SW480 (cell line): ENCODE results near the gene FBLN2.

Experiments
- DNase-seq: peaks from one replicate; pipeline ENCODE4 v3.0.0-alpha.2; 2016; ENCODE audit warnings: low spot score

Gene FBLN2

GRCh38 chr3:13624021-13624420, 75.1 kb downstream of the FBLN2 start:
- DNase-seq: no peak

DNA sequence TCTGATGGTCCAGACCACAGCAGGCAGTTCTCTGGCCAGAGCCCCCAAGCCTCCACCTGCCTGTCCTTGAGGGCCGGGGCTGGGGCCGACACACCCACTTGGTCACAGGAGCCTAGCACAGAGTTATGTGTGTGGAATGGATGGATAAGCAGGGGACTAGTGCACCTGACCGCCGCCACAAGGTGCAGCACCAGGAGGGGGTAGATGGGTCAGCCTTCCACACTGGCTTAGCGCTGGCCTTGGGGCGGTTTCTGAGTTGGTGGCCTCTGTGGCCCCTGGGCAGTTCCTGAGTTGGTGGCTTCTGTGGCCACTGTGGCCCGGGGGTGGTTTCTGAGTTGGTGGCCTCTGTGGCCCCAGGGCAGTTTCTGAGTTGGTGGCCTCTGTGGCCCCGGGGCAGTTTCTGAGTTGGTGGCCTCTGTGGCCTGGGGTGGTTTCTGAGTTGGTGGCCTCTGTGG, 75.8 kb downstream of the FBLN2 start:
- DNase-seq: no peak

- DNase-seq: no peak
Observed at GRCh38 chr3:13626396-13626795, 77.5 kb downstream of the FBLN2 start.

DNA sequence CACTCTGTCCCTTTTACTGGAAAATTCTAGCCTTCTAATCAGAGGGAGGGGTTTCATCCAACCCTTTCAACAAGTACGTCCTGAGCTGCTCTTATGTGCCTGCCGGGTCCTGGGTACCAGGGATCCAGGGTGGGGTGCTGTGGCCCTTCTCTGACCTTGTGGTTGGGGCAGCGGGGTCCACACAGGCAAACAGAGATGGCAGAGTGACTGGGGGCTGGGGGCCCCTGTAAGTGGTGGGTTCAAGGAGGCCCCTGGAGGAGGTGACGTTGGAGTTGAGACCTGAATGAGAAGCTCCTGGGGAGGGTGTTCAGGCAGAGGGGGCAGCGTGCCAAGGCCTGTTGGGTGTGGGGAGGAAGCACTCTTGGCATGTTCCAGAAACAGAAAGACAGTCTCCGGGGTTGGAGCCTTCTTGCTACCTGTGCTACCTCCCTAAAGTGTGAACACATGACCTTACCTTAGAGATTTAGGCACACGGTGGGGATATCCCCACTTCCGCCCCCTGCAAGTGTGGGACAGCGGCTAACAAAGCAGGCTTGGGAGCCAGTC, 78.1 kb downstream of the FBLN2 start:
- DNase-seq: no peak

GRCh38 chr3:13627681-13628080, 78.8 kb downstream of the FBLN2 start:
- DNase-seq: no peak

GRCh38 chr3:13628432-13628831, 79.5 kb downstream of the FBLN2 start:
- DNase-seq: no peak

DNA sequence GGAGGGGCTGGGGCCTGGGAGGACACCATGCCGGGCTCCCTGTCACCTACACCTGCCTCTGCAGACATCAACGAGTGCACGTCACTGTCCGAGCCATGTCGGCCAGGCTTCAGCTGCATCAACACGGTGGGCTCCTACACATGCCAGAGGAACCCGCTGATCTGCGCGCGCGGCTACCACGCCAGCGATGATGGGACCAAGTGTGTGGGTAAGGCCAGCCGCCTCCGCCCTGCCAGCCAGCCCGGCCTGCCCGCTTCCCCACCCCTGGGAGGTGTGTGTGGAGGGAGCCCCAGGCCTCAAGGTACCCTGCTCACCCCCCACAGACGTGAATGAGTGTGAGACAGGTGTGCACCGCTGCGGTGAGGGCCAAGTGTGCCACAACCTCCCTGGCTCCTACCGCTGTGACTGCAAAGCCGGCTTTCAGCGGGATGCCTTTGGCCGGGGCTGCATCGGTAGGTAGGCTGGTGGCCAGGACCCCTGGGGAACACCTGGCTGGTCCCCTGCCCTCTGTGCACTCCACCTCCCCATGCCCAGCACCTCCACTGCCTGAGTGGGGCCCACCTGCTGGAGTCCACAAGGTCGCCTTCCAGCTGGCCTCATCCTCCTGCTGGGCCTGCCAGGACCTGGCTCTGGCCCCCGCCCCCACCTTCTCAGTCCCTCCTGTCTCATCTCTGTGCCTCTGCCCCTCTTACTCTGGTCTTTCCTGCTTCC, 80.1 kb downstream of the FBLN2 start:
- no peak for DNase-seq

- no peak for DNase-seq
Observed at GRCh38 chr3:13629644-13630043, 80.7 kb downstream of the FBLN2 start.

GRCh38 chr3:13631256-13631655, 82.3 kb downstream of the FBLN2 start:
- DNase-seq: no peak

GRCh38 chr3:13633176-13633575, 84.3 kb downstream of the FBLN2 start:
- DNase-seq: no peak

DNA sequence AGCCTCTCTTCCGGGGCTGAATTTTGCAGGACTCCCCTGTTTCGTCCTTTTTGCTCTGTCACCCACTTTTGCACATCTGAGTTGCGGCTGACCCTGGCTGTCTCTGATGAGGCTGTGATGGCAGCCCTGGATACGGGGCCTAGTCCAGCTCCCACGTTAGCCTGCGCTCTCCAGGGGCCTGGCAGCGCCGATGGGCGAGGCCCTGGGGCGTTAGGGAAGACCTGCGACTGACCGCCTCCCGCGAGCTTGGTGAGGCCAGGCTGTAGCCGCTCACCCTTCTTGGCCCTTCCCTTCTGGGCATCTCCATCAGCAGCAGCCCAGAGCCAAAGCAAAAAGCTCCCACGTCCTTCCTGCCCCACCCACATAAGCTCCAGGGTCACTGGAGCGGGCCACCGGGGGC, 85.2 kb downstream of the FBLN2 start:
- no peak for DNase-seq

GRCh38 chr3:13634615-13635014, 85.7 kb downstream of the FBLN2 start:
- no peak for DNase-seq

- no peak for DNase-seq
Observed at GRCh38 chr3:13636186-13636585, 87.3 kb downstream of the FBLN2 start.

DNA sequence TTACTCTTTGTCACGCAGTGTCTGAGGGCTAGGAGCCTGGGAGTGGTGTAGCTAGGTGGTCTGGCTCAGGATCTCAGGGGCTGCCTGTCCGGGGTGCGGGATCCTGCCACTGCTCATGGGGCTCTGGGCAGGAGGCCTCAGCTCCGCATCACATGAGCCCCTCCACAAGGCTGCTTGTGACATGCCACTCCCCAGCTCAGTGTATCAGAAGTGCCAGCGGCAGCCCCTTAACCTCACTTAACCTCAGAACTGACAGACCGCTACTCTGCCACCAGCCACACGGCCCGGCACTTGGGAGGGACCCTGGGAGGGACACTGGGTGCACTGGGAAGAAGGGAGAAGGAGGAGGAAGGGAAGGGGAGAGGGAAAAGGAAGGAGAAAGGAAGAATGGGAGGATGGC, 87.9 kb downstream of the FBLN2 start:
- DNase-seq: no peak

DNA sequence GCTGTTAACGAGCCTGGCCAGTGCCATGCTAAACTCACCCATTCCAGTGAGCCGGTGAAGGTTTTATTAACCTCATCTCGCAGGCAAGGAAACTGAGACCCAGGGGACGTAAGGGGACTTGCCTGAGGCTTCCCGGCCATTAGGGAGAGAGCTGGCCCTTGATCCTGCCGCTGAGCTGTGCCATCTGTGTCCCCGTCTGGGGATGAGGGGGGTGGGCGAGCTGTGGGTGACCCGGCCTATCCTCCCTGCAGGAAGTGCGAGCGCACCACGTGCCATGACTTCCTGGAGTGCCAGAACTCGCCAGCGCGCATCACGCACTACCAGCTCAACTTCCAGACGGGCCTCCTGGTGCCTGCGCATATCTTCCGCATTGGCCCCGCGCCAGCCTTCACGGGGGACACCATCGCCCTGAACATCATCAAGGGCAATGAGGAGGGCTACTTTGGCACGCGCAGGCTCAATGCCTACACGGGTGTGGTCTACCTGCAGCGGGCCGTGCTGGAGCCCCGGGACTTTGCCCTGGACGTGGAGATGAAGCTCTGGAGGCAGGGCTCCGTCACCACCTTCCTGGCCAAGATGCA, 88.5 kb downstream of the FBLN2 start:
- no peak for DNase-seq

DNA sequence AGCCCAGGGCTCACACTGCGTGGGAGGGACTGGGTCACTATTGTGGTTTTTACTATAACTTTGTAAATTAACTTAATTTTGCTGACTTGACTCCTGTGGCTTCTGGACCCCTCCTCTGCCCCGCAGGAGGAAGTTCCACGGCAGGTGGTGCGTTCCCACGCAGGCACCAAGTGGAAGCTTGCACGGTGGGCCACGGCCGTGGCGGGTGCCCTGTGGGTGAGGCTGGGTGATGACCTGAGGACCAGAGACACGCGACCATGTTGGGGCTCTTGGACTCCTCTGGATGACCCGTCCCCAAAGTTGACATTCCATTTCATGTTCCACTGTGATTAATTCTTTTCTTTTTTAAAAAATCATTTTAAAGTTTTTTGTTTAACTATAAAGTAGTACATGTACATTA, 89.0 kb downstream of the FBLN2 start:
- DNase-seq: no peak

GRCh38 chr3:13638927-13639326, 90.0 kb downstream of the FBLN2 start:
- no peak for DNase-seq

- DNase-seq: no peak
Observed at GRCh38 chr3:13642597-13642996, 93.7 kb downstream of the FBLN2 start.

DNA sequence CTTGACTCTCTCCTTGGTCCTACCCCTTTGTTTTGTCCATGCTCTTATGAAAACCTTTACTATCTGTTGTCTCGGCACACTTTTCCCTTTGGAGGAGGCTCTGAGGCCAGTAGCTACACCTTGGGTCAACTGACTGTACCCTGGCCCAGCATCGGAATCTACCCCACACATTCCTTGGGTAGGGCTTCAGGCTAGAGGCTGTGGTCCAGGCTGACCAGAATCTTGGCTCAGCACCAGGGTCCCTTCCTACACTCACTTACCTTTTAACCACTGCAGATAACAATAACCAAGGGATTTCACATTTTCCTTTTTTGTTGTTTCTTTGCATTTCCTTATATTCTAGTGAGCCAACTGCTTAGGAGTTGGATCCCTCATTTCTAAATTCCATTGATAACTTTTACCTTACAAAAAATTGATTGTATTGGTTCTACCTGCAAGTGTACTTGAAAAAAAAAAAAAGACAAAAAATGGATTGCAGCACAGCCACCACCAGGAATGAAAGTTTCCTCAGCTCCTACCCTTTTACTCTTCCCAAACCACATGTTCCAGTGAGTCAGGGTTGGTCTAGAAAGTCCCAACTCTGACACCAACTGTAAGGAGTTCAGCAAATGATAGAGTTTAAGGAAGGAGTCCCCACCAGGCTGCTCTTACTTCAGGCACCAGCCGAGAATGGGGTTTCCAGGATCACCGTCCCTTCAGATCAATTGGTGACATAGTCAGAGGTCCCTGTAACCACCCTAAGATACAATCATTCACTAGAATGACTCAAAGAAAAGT, 95.6 kb downstream of the FBLN2 start:
- DNase-seq: no peak

- no peak for DNase-seq
Observed at GRCh38 chr3:13645801-13646637, 97.1 kb downstream of the FBLN2 start.

DNA sequence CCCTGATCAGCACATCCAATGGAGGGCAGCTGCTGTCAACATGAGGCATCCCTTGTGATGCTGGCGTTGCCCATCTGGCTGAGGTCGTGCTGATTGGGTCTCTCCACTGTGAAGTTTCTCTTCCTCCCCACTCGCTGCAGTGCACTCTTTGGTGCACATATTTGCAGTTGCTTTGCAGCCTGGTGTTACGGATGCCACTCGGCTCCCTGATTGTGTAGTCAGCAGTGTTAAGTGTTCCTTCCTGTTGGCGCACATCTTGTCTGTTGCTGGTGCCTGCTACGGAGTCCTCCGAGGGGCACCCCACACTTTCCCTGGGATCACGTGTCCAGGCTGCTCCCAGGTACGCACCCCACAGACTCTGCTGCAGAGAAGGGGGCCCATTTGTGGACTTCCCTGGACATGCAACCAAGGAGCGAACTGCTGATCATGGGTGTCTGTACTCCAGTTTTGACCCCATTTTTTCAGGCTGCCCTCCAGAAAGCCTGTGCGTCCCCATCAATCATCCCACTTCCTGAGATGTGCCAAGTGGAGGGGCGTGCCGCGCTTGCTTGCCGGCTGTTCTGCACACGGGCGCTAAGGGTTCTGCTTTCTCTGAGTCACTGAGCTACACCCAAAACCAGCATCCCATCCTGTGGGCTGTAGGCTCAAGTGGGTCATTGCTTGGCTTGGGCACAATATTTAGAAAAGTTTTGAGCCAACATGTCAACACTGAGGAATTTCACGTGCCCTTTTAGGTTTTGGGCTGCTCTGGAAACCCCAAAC, 98.6 kb downstream of the FBLN2 start:
- peak; percentile 33 for DNase-seq
